GM21529 (cell line): Measurements from ENCODE around the gene BCO2.

Experiments used
- ATAC-seq: cut with Tn5 transposase; IDR thresholded peaks from one replicate; pipeline ENCODE4 v1.9.1; 2021; ENCODE audit not compliant: unreplicated experiment

BCO2 gene

GRCh38 chr11:112212710-112213109 lies 37.4 kb downstream of the BCO2 start:
- no peak for ATAC-seq

DNA sequence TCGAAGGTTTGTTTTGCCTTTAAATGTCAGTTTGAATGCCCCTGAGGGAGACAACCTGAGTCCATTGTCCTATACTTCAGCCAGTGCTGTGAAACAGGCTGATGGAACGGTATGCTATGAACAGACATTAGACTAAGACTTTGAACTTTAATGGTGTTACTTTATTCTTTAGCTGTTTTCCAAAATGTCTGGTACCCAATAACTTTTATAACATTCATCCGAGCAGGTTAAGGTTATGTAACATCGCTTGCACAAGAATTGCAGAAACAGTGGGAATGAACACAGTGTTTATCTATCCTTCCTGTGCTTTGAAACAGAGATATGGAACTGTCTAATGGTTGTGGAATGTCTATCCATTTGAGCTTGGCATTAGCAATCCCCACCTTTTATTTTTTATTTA lies 38.4 kb downstream of the BCO2 start:
- ATAC-seq: no peak

- no peak for ATAC-seq
Observed at GRCh38 chr11:112215621-112216020, 40.3 kb downstream of the BCO2 start.

- ATAC-seq: no peak
Observed at GRCh38 chr11:112216561-112217105, 41.3 kb downstream of the BCO2 start.

DNA sequence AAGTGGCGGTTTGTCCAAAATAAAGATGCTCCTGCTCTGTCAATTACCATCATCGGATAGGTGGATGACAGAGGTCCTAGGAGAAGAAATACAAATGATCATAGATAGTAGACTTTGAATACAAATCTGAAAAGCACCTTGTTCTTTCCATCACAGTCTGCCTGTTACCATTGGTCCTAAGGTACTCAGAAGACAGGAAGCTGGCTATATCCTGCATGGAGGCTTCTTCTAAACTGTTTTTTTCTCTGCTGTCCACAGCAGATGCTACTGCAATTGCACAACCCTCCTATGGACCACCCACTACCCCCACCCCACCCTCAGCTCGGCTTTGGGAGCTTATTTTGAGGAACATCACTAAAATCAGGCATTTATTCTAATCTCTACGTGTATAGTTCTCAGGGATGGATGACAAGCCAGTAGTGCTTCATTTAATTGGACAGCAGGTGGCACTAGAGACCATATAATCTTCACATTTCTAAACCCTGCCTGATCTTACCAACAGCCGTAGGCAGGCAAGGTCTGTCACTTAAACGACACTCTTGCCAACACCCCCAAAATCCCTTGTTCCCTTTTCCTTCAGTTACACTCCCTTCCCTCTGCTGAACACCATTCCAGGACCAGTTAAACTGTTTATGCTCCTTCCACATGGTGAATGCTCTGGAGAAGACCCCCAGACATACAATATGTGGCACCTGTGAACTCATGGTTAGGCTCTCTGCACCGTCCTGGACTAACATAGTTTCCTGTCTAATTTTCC lies 44.3 kb downstream of the BCO2 start:
- ATAC-seq: peak; percentile 93

- no peak for ATAC-seq
Observed at GRCh38 chr11:112221274-112221835, 46.0 kb downstream of the BCO2 start.

- ATAC-seq: no peak
Observed at GRCh38 chr11:112222303-112222702, 47.0 kb downstream of the BCO2 start.

GRCh38 chr11:112223121-112223520 lies 47.8 kb downstream of the BCO2 start:
- ATAC-seq: no peak

DNA sequence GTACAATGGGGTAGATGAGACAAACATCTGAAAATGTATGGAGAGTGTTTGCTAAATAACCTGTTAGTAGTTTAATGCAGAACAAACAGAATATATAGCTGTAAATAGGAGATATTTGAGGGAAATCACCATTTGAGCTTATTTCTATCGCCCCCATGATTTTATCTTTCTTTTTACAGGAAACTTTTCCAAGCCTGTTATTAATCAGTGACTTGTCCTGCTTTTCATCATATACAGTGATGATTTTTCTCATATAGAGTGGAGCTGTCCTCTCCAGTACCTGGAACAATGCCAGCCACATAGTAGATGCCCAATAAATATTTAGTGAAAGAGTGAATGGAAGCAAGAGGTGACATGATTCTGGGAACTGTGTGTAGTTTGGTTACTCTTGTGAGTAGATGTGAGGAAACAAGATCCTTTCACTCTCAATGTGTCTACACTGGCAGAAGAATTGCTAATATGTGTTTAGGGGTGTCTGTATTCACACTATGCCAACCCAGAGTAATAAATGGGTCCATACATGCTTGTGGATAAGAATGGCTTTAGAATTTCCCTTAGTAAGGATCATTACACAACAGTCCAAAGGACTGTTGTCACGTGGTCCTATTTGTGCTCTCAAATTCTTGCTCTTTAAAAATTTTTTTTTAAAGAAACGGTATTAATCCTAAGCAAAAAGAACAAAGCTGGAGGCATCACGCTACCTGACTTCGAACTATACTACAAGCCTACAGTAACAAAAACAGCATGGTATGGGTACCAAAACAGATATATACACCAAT lies 48.6 kb downstream of the BCO2 start:
- no peak for ATAC-seq

- no peak for ATAC-seq
Observed at GRCh38 chr11:112225753-112226061, 50.4 kb downstream of the BCO2 start.

DNA sequence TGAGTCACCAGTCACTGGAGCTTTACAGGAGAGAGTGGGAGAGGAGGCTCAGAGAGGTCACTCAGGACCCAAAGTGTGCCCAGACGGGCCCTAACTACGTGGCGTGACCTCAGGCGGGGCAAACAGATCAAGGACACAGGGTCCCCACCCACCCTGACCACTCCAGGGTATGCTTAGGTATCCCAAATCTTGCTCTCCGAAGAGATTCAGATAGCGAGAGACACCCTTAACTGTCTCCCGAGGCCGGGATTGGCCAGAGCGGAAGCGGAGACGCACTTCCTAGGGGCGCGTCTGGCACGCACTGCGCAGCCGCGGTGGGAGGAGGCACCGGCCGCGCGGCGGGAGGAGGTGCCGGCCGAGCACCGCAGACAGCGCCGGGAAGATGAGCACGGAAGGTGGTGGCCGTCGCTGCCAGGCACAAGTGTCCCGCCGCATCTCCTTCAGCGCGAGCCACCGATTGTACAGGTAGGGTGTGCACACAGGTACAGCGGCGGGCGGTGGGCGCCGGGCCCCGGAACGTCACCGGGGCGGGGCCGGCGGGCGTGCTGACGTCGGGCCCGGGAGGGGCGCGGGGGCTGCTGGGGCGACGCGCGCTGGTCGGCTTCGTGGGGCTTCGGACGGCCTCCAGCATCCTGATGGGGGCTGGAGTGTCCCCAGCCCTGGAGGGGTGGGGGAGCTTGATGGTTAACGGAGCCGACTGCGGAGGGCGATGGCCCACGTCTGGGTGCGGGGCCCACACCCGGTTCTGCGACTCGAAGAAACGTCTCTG lies 50.9 kb downstream of the BCO2 start, which contains the start of gene PTS:
Gene PTS, plus strand, starts transcription at position 367 of the 769 bp plus-strand sequence. Its CDS starts 16 bp downstream, at position 383.
- peak; percentile 95 for ATAC-seq

DNA sequence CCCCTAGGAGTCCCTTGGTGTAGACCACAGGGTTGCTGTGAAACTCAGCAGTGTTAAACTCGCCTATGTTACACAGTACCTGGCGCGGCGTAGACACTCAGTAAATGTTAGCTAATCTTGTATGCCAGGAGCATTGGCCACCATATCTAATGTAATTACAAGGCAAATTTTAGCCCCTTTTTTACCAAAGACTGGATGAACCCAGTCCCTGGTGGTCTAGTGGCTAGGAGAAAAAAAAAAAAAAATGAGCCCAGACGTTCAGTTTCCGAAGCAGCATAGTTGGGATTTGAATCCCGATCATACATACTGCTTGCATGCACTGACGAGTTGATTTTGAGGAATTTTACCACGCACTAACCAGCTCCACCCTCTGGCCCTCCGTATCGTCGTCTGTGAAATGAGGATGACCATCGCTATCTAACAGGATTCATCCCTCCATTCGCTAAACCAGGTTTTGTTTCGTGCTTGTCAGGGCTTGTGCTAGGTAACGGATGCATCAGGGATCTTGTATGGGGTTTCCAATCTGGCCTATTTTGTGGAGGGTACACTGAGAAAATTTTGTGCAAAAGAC lies 51.6 kb downstream of the BCO2 start:
- peak; percentile 53 for ATAC-seq

DNA sequence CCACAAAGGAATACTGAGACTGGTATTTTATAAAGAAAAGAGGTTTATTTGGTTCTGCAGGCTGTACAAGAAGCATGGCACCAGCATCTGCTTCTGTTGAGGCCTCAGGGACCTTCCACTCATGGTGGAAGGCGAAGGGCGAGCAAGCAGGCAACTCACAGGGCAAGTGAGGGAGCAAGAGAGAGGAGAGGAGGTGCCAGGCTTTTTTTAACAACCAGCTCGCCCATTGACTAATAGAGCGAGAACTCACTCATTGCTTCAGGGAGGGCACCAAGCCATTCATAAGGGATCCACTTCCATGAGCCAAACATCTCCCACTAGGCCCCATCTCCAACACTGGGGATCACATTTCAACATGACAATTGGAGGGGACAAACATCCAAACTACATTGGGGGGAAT lies 52.2 kb downstream of the BCO2 start:
- no peak for ATAC-seq

DNA sequence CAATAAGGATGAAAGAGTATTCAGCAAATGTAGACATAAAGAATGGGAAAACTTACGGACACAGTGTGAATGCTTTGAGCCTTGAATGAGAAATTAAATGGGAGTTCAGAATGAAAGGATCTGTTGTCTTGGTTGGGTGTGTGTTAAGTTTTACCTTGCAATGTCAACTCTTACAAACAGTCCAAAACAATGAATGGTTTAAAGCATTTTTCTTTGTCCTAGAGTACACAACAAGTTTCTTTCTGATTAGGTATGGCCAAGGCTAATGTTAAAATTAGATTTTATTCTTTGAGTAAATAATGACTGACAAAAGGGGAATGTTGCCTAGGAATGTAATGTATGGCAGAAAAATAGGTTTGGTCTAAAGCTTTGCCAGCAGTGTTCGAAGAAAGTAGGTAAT lies 53.4 kb downstream of the BCO2 start:
- ATAC-seq: no peak

DNA sequence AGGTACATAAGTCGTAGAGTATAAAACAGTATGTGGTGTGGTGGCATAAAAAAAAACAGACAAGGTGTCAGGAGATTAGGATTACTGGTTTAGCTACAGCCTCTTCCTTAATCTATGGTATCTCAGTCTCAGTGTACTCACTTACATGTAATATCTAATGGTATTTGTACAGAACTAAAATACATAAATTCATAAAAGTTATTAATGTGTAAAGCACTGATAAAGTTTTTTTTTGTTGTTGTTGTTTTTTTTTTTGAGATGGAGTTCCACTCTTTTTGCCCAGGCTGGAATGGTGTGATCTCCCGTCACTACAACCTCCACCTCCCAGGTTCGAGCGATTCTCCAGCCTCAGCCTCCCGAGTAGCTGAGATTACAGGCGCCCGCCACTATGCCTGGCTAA lies 53.8 kb downstream of the BCO2 start:
- no peak for ATAC-seq

- ATAC-seq: no peak
Observed at GRCh38 chr11:112229746-112230433, 54.6 kb downstream of the BCO2 start.

GRCh38 chr11:112231952-112232351 lies 56.6 kb downstream of the BCO2 start:
- ATAC-seq: no peak

DNA sequence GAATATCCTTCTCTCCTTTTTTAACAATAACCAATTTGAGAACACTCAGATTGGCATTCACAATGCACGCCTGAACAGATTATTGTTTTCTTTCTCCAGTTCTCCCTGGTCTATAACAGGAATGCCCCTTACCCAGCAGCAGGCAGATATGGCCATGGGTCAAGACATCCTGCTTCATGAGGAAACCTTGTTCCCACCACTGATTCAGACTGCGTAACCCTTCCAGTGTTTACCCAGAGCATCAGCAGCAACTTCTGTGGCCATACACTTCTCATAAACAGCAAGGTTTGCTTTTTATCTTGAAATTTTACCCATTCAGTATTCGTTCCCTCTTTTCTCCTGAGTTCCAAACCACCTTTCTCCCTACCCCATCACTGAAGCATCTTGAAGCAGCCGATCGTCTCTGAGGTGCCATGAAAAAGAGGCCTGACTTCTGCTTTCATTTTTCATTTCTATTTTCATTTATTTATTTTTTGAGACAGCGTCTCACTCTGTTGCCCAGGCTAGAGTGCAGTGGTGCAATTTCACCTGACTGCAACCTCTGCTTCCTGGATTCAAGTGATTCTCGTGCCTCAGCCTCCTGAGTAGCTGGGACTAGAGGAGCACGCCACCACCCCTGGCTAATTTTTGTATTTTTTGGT lies 60.6 kb downstream of the BCO2 start:
- ATAC-seq: peak; percentile 57

- no peak for ATAC-seq
Observed at GRCh38 chr11:112237451-112237850, 62.1 kb downstream of the BCO2 start.

- no peak for ATAC-seq
Observed at GRCh38 chr11:112238041-112238440, 62.7 kb downstream of the BCO2 start.
